HTERT RPE-1 (cell line): ENCODE data around the gene DEXI.
"Not testable (repeated sequence)": the region's sequence is repeated elsewhere in the genome, so short reads cannot be mapped to it uniquely, and the experiment has no call there.

Experiments used
- in situ Hi-C: fragments of 300-500 bp; cut with MboI; formaldehyde crosslinking; loops from 4 replicates; pipeline ENCODE4 v1.14.3; 2020; ENCODE audit warnings: low sequenced_read_pairs

DEXI gene

GRCh38 chr16:10927497-10928112 is 14.7 kb downstream of the DEXI start:
- in situ Hi-C loops = no loop called here

DNA sequence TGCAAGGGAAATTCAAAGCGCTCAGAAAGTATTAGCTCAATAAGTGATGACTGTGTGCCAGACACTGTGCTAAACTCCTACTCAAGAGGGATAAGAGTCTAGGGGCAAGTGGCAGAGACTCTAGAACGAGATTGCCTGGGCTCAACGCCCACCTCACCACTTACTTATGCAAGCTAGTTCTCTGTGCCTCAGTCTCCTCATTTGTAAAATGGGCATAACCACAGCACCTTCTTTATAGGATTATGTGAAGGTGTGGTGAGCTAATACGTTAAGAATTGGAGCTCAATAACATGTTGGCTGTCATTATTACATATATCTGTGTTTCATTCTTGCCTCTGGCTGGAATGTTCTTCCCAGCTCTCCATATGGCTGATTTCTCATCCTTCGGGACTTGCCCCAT is 15.4 kb downstream of the DEXI start:
- in situ Hi-C loops = no loop called here

DNA sequence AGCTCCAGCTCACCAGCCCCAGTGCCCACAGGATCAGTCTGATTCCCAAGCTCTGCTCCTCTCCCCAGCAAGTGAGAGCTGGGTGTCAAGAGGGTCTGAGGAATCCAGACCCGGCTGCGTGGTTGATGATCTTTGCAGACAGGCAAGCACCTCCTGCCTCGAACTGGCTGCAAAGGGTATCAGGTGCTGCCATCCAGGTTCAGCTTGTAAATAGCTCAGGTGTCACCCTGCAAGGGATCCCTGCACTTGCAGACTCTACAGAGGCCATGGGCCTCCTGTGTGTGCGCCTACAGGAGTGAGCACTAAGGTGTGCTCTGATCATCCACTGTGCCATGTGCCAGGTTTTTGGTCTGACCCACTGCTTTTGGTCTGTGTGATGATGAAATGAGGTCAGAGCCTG is 16.2 kb downstream of the DEXI start:
- in situ Hi-C loops = no loop called here

GRCh38 chr16:10925285-10925684 is 17.0 kb downstream of the DEXI start:
- in situ Hi-C loops = not testable (repeated sequence)

- in situ Hi-C loops = no loop called here
Observed at GRCh38 chr16:10923650-10924214, 18.5 kb downstream of the DEXI start.

- in situ Hi-C loops = no loop called here
Observed at GRCh38 chr16:10923146-10923649, 19.1 kb downstream of the DEXI start.

GRCh38 chr16:10922328-10923145 is 19.7 kb downstream of the DEXI start:
- in situ Hi-C loops = no loop called here

DNA sequence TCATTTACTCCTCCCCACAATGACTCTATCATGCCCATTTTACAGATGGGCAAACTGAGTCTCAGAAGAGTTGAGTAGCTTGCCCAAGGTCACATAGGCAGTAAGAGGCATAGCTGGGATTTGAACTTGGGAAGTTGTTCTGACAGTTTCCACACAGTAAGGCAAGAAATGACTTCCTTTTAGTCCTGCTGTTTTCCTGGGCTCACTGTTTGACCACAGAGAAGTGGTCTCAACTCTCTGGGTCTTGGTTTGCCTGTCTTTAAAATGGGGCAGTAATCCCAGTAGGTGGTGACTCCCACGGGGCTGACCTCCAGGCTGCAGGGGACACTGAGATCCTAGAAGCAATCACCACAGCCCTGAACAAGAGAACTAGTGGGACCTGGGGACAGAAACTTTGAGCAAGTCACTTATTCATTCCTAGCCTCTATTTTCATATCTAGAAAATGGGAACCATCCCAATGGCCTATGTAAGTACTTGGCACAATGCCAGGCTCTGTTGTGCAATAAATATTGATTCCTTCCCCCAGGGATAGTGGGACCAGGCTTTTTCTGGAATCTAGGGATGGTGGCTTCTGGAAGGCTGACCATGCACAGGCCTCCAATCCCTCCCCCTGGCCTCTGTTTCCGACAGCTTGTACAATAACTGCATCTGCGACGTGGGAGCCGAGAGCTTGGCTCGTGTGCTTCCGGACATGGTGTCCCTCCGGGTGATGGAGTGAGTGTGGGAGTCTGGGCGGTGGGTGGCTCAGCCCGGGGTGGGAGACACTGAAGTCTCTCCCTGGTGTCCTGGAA is 20.5 kb downstream of the DEXI start:
- in situ Hi-C loops = no loop called here

GRCh38 chr16:10920726-10921427 is 21.4 kb downstream of the DEXI start:
- in situ Hi-C loops = no loop called here

- in situ Hi-C loops = no loop called here
Observed at GRCh38 chr16:10919003-10919351, 23.3 kb downstream of the DEXI start.

- in situ Hi-C loops = no loop called here
Observed at GRCh38 chr16:10918294-10919002, 23.8 kb downstream of the DEXI start.

- in situ Hi-C loops = no loop called here
Observed at GRCh38 chr16:10916534-10916933, 25.7 kb downstream of the DEXI start.

DNA sequence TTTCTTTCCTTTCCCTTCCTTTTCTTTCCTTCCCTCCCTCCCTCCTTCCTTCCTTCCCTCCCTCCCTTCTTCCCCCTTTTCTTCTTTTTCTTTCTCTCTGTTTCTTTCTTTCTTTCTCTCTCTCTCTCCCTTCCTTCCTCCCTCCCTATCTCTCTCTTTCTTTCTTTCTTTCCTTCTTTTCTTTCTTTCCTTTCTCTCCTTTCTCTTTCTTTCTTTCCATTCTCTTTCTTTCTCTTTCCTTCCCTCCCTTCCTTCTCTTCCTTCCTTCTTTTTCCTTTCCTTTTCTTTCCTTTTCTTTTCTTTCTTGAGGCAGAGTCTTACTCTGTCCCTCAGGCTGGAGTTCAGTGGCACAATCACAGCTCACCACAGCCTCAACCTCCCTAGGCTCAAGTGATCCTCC is 31.0 kb downstream of the DEXI start:
- in situ Hi-C loops = no loop called here

DNA sequence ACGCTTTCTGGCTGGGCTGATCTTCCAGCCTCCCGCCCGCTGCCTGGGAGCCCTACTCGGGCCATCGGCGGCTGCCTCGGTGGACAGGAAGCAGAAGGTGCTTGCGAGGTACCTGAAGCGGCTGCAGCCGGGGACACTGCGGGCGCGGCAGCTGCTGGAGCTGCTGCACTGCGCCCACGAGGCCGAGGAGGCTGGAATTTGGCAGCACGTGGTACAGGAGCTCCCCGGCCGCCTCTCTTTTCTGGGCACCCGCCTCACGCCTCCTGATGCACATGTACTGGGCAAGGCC is 34.6 kb downstream of the DEXI start:
- in situ Hi-C loops = no loop called here

DNA sequence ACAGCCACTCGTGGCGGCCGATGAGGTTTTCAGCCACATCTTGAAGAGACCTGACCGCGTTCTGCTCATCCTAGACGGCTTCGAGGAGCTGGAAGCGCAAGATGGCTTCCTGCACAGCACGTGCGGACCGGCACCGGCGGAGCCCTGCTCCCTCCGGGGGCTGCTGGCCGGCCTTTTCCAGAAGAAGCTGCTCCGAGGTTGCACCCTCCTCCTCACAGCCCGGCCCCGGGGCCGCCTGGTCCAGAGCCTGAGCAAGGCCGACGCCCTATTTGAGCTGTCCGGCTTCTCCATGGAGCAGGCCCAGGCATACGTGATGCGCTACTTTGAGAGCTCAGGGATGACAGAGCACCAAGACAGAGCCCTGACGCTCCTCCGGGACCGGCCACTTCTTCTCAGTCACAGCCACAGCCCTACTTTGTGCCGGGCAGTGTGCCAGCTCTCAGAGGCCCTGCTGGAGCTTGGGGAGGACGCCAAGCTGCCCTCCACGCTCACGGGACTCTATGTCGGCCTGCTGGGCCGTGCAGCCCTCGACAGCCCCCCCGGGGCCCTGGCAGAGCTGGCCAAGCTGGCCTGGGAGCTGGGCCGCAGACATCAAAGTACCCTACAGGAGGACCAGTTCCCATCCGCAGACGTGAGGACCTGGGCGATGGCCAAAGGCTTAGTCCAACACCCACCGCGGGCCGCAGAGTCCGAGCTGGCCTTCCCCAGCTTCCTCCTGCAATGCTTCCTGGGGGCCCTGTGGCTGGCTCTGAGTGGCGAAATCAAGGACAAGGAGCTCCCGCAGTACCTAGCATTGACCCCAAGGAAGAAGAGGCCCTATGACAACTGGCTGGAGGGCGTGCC is 35.1 kb downstream of the DEXI start:
- in situ Hi-C loops = no loop called here

GRCh38 chr16:10906482-10906881 is 35.8 kb downstream of the DEXI start:
- in situ Hi-C loops = no loop called here

- in situ Hi-C loops = no loop called here
Observed at GRCh38 chr16:10902999-10903398, 39.3 kb downstream of the DEXI start.

DNA sequence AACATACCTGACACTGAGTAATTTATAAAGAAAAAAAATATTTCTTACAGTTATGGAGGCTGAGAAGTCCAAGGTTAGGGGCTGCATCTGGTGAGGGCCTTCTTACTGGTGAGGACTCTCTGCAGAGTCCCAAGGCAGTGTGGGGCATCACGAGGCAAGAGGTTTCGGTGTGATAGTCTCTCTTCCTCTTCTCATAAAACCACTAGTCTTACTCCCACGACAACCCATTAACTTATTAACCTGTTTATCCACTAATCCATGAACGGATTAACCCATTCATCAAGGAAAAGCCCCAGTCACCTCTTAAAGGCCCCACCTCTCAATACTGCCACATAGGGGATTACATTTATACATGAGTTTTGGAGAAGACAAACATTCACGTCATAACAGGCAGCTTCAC is 45.1 kb downstream of the DEXI start:
- in situ Hi-C loops = no loop called here

- in situ Hi-C loops = no loop called here
Observed at GRCh38 chr16:10896723-10897122, 45.5 kb downstream of the DEXI start.
